ENCODE measurements around the gene CCT2. TPM values are rescaled to one million over a fixed set of nuclear protein-coding genes. Genes with fewer than 3 reads are reported as not detected.
"Not testable (repeated sequence)": the region's sequence is repeated elsewhere in the genome, so short reads cannot be mapped to it uniquely, and the experiment has no call there.

The CCT2 gene
- total RNA-seq, 1 donor from 2014 or later = 141 TPM

- no peak for DNase-seq
These were observed 3.8 kb downstream of the CCT2 start for GRCh38 chr12:69589082-69589481.

GRCh38 chr12:69595689-69596088, 10.4 kb downstream of the CCT2 start:
- DNase-seq = no peak

GRCh38 chr12:69598174-69598753, 13.0 kb downstream of the CCT2 start:
- no peak for DNase-seq

- DNase-seq = no peak
These were observed 15.5 kb downstream of the CCT2 start for GRCh38 chr12:69600804-69601203.

GRCh38 chr12:69601962-69602685, 16.9 kb downstream of the CCT2 start:
- no peak for DNase-seq

GRCh38 chr12:69602954-69603353, 17.7 kb downstream of the CCT2 start:
- no peak for DNase-seq

- DNase-seq = not testable (repeated sequence)
These were observed 18.3 kb downstream of the CCT2 start for GRCh38 chr12:69603556-69603955.

- not testable (repeated sequence) for DNase-seq
These were observed 19.0 kb downstream of the CCT2 start for GRCh38 chr12:69604275-69604674.

GRCh38 chr12:69608114-69608513, 22.9 kb downstream of the CCT2 start:
- DNase-seq = no peak

GRCh38 chr12:69610126-69610525, 24.9 kb downstream of the CCT2 start:
- no peak for DNase-seq

GRCh38 chr12:69610729-69611128, 25.5 kb downstream of the CCT2 start, which contains the start of gene LRRC10:
LRRC10 (minus strand) TSS chr12:69610907; CDS start chr12:69610838, 69 bp downstream.
- no peak for DNase-seq

- no peak for DNase-seq
These were observed 28.1 kb downstream of the CCT2 start for GRCh38 chr12:69613351-69613750.

- no peak for DNase-seq
These were observed 30.8 kb downstream of the CCT2 start for GRCh38 chr12:69616025-69616424.

GRCh38 chr12:69619050-69619449, 33.8 kb downstream of the CCT2 start:
- no peak for DNase-seq

- no peak for DNase-seq
These were observed 34.8 kb downstream of the CCT2 start for GRCh38 chr12:69620077-69620476.

GRCh38 chr12:69620921-69621320, 35.7 kb downstream of the CCT2 start:
- DNase-seq = no peak

GRCh38 chr12:69621551-69621950, 36.3 kb downstream of the CCT2 start:
- DNase-seq = no peak

- DNase-seq = no peak
These were observed 38.7 kb downstream of the CCT2 start for GRCh38 chr12:69623970-69624369.

- no peak for DNase-seq
These were observed 42.2 kb downstream of the CCT2 start for GRCh38 chr12:69627501-69627900.

GRCh38 chr12:69630191-69630590, 44.9 kb downstream of the CCT2 start:
- no peak for DNase-seq

- DNase-seq = no peak
These were observed 47.8 kb downstream of the CCT2 start for GRCh38 chr12:69633061-69633460.

- peak; percentile 25 for DNase-seq
These were observed 54.2 kb downstream of the CCT2 start for GRCh38 chr12:69639400-69640016.

GRCh38 chr12:69641546-69641945, 56.3 kb downstream of the CCT2 start:
- no peak for DNase-seq

GRCh38 chr12:69642531-69642930, 57.3 kb downstream of the CCT2 start:
- DNase-seq = no peak
